ENCODE results near the gene SPN. TPM values are rescaled to one million over a fixed set of nuclear protein-coding genes. Genes with fewer than 3 reads are reported as not detected.

Gene SPN
- total and polyA plus RNA-seq, 9 of the 15 experiments (the other 6 are each of a cell fraction or from before 2014, with no cell fraction given), result 24.3 to 225 (median 79.4) TPM

GRCh38 chr16:29649588-29650494 is 13.2 kb upstream of the SPN start:
- peaks cover 36 to 37% of the 10 kb centered on the region in 2 experiments for H3K4me1 ChIP-seq (replicated peaks in 1 of 2; ENCODE audit: control insufficient read depth in 2 of 2, insufficient read depth in 2 of 2, low read length in 2 of 2)
- ATAC-seq, result no peak
- peak overlapping the region; percentile 41; the same call in 2 of the 3 replicates for H3K27ac ChIP-seq (ENCODE audit: extremely low read depth, low read depth, low read length)
- FAIRE-seq, result no peak
- no peak for TF ChIP-seq SIX5 (IDR thresholded peaks at IDR 0.05; ENCODE audit: borderline replicate concordance in 1 of 2, insufficient read depth in 1 of 2, low read depth in 1 of 2, low read length in 2 of 2)
- TF ChIP-seq MITF (IDR thresholded peaks at IDR 0.05), result no peak
- no peak for TF ChIP-seq POLR2G (IDR thresholded peaks at IDR 0.05; ENCODE audit: low read depth, low read length)
- no peak for TF ChIP-seq MCM7 (IDR thresholded peaks at IDR 0.05)
- TF ChIP-seq ARID2 (IDR thresholded peaks at IDR 0.05), result no peak
- no peak for TF ChIP-seq CHAMP1 (IDR thresholded peaks at IDR 0.05)
- TF ChIP-seq RFX5 (IDR thresholded peaks at IDR 0.05; ENCODE audit: low read depth, low read length), result no peak
- TF ChIP-seq E2F6 (IDR thresholded peaks at IDR 0.05; ENCODE audit: borderline replicate concordance in 1 of 2, extremely low read depth in 1 of 2, insufficient read depth in 1 of 2, insufficient read length in 1 of 2, low read depth in 1 of 2, low read length in 1 of 2, poor library complexity in 1 of 2, severe bottlenecking in 1 of 2), result no peak
- TF ChIP-seq TCFL5 (CRISPR knock-in tag; conservative IDR thresholded peaks at IDR 0.05), result no peak
- TF ChIP-seq DPF2 (IDR thresholded peaks at IDR 0.05), result no peak
- peak overlapping the region in 1 of 2 experiments; percentile 86; a peak in 1 of 4 replicates for H3K9ac ChIP-seq (ENCODE audit: insufficient read depth in 1 of 2, low read depth in 2 of 2, low read length in 2 of 2)
- H3K4me2 ChIP-seq (ENCODE audit: insufficient read depth, low read length), result no peak overlapping the region
- no peaks in the 10 kb centered on the region for H3K9me1 ChIP-seq (ENCODE audit: control insufficient read depth, insufficient read depth, low read length)
- H3K9me3 ChIP-seq (replicated peaks; ENCODE audit: control insufficient read depth, insufficient read depth, low read depth, low read length), result no peaks in the 10 kb centered on the region
- in situ Hi-C loops (cut with MboI) (no loop called here), intact Hi-C loops (cut with micrococcal nuclease) (no loop called here)
- CTCF ChIA-PET (ENCODE audit: low intra/inter-chr PET ratio), result no interaction called here
- H3K36me3 ChIP-seq (ENCODE audit: control insufficient read depth, insufficient read depth, low read length), result no peaks in the 10 kb centered on the region
- H4K20me1 ChIP-seq (replicated peaks; ENCODE audit: control insufficient read depth, insufficient read depth, low read length), result no peaks in the 10 kb centered on the region
- H3K4me3 ChIP-seq, result no peak overlapping the region
- WGBS (ENCODE audit: insufficient coverage, low coverage, missing lambda C conversion rate), result 43% methylated on average over 9 of the region's 9 CpGs
- POLR2A ChIA-PET, result interaction anchor here (1.9 kb wide), 1 partner anchor 17 kb away, joined by 6 read pairs; no protein-coding TSS in a partner anchor
- H3K79me2 ChIP-seq (ENCODE audit: control insufficient read depth, insufficient read depth, low read length), result no peaks in the 10 kb centered on the region
- no peak for DNase-seq (ENCODE audit: extremely low read depth in 1 of 4, low spot score in 3 of 4)
- H3K27me3 ChIP-seq (ENCODE audit: control insufficient read depth in 2 of 2, insufficient read depth in 2 of 2, low read length in 2 of 2), result no peaks in the 10 kb centered on the region
- H2AFZ ChIP-seq (ENCODE audit: low read depth, low read length), result peak overlapping the region; percentile 78
- no TSS peak for BruUV-seq (replicated peaks)
